Loucy (cell line): Measurements from ENCODE around the gene WDR19.

Source experiments
- H2AFZ ChIP-seq: fragments of 200-600 bp; sonication (generic); 2 replicates; pipeline ENCODE4 v1.6.0; 2016; ENCODE audit warnings: antibody characterized with exemption, mild to moderate bottlenecking, low read length, moderate library complexity
- H3F3A ChIP-seq: fragments of 200-600 bp; 2 replicates; pipeline ENCODE4 v1.6.0; 2016; ENCODE audit warnings: antibody characterized with exemption, low read depth, mild to moderate bottlenecking
- H3K27me3 ChIP-seq: fragments of 200-600 bp; sonication (generic); 2 replicates; pipeline ENCODE4 v1.6.1; 2014; ENCODE audit warnings: low read length, mild to moderate bottlenecking; ENCODE audit not compliant: insufficient read depth, poor library complexity, severe bottlenecking
- H3K36me3 ChIP-seq: fragments of 200-600 bp; sonication (generic); 2 replicates; pipeline ENCODE4 v1.6.1; 2016; ENCODE audit warnings: low read length; ENCODE audit not compliant: insufficient read depth
- H3K4me1 ChIP-seq: fragments of 200-600 bp; sonication (generic); 2 replicates; pipeline ENCODE4 v1.5.1; 2014; ENCODE audit warnings: low read length, mild to moderate bottlenecking; ENCODE audit not compliant: insufficient read depth, poor library complexity, severe bottlenecking
- H3K4me2 ChIP-seq: fragments of 200-600 bp; sonication (generic); 2 replicates; pipeline ENCODE4 v1.6.0; 2014; ENCODE audit warnings: antibody characterized with exemption, low read length, low read depth, mild to moderate bottlenecking; ENCODE audit not compliant: poor library complexity, severe bottlenecking
- H3K4me3 ChIP-seq: fragments of 200-600 bp; sonication (generic); 2 replicates; pipeline ENCODE4 v1.5.1; 2014; ENCODE audit warnings: low read length, mild to moderate bottlenecking, mixed read lengths; ENCODE audit not compliant: poor library complexity, severe bottlenecking
- H3K79me2 ChIP-seq: fragments of 200-600 bp; sonication (generic); 2 replicates; pipeline ENCODE4 v1.6.1; 2014; ENCODE audit warnings: low read length; ENCODE audit not compliant: insufficient read depth
- H3K9ac ChIP-seq: fragments of 200-600 bp; sonication (generic); 2 replicates; pipeline ENCODE4 v1.6.0; 2014; ENCODE audit warnings: mild to moderate bottlenecking, low read depth, low read length, moderate library complexity; ENCODE audit not compliant: poor library complexity, severe bottlenecking
- H3K9me2 ChIP-seq: fragments of 200-600 bp; sonication (generic); replicated peaks from 2 replicates; pipeline ENCODE4 v1.6.1; 2016; ENCODE audit warnings: low read depth, low read length, mixed read lengths
- H3K9me3 ChIP-seq: fragments of 200-600 bp; sonication (generic); 2 replicates; pipeline ENCODE4 v1.6.1; 2014; ENCODE audit warnings: mild to moderate bottlenecking, antibody characterized with exemption, low read length, low read depth; ENCODE audit not compliant: insufficient read depth
- H4K20me1 ChIP-seq: fragments of 200-600 bp; sonication (generic); 2 replicates; pipeline ENCODE4 v1.6.0; 2014; ENCODE audit warnings: antibody characterized with exemption, low read length, mild to moderate bottlenecking; ENCODE audit not compliant: insufficient read depth, poor library complexity, severe bottlenecking
- EZH2phosphoT487 ChIP-seq: fragments of 200-600 bp; IDR thresholded peaks from 2 replicates; pipeline ENCODE4 v1.6.1; 2018; ENCODE audit warnings: antibody characterized with exemption, mild to moderate bottlenecking, moderate library complexity, borderline replicate concordance
- TF ChIP-seq, protein P1 (sequence below): fragments of 200-600 bp; sonication (generic); conservative IDR thresholded peaks from 2 replicates; pipeline ENCODE4 v1.5.1; 2014; ENCODE audit warnings: mild to moderate bottlenecking, antibody characterized with exemption, low read length

Gene WDR19

DNA sequence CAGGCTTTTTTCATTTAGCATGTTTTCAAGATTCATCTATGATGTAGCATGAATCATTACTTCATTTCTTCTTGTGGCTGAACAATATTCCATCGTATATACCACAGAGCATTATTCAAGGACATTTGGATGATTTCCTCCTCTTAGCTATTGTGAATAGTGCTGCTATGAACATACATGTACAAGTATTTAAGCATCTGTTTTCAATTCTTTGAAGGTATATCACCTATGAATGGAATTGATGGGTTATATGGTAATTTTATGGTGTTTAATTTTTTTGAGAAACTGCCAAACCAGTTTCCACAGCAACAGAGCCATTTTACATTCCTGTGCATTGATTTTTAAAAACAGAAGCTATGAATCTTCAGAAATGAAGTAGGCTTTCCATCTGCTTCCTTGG lies 36.1 kb upstream of the WDR19 start:
- Histone ChIP-seq H3K4me1 (peaks cover 3% of the 10 kb centered on the region), H3K4me3 (no peak overlapping the region), H3K4me2 (no peak overlapping the region), H3K9me3 (no peaks in the 10 kb centered on the region), H3K9me2 (no peaks in the 10 kb centered on the region), H3K36me3 (no peaks in the 10 kb centered on the region), H3K27me3 (no peaks in the 10 kb centered on the region), H3K9ac (no peak overlapping the region), H3F3A (no peaks in the 10 kb centered on the region), H3K79me2 (no peaks in the 10 kb centered on the region), H4K20me1 (no peaks in the 10 kb centered on the region), H2AFZ (no peak overlapping the region)
- TF ChIP-seq, protein P1, sequence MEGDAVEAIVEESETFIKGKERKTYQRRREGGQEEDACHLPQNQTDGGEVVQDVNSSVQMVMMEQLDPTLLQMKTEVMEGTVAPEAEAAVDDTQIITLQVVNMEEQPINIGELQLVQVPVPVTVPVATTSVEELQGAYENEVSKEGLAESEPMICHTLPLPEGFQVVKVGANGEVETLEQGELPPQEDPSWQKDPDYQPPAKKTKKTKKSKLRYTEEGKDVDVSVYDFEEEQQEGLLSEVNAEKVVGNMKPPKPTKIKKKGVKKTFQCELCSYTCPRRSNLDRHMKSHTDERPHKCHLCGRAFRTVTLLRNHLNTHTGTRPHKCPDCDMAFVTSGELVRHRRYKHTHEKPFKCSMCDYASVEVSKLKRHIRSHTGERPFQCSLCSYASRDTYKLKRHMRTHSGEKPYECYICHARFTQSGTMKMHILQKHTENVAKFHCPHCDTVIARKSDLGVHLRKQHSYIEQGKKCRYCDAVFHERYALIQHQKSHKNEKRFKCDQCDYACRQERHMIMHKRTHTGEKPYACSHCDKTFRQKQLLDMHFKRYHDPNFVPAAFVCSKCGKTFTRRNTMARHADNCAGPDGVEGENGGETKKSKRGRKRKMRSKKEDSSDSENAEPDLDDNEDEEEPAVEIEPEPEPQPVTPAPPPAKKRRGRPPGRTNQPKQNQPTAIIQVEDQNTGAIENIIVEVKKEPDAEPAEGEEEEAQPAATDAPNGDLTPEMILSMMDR: no peak
- TF ChIP-seq EZH2phosphoT487: no peak

DNA sequence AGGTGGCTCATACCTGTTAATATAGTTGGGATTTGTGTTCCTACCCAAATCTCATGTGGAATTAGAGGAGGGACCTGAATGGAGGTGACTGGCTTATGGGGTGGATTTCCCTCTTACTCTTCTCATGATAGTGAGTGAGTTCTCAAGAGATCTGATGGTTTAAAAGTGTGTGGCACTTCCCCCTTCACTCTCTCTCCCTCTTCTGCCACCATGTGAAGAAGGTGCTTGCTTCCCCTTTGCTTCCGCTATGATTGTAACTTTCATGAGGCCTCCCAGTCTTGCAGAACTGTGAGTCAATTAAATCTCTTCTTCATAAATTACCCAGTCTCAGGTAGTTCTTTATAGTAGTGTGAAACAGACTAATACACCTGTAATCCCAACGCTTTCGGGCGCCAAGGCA lies 28.3 kb upstream of the WDR19 start:
- H3K27me3 ChIP-seq: no peaks in the 10 kb centered on the region
- TF ChIP-seq, protein P1: no peak
- no peak for TF ChIP-seq EZH2phosphoT487
- no peak overlapping the region for H3K4me2 ChIP-seq

DNA sequence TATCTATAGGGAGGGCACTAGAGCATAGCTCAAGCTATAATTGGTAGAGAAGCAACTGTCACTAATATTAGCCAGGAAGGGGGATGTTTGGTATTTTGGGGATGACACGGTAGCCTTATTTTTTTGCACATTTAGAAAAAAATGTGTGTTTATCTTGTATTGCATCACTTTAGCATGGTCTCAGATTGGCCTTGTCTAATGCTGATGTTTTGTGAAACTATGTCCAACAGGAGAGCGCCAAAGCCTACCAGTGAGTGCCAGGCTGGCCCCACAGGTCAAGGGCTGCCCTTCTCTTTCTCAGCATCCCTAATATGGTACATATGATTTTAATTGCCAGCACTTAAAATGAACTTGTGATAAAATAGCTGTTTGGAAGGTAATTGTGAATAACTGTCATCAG lies 24.8 kb upstream of the WDR19 start:
- Histone ChIP-seq H4K20me1 (no peaks in the 10 kb centered on the region), H3K4me3 (no peak overlapping the region), H3K4me1 (no peaks in the 10 kb centered on the region), H3K27me3 (no peaks in the 10 kb centered on the region), H3K9ac (no peak overlapping the region), H3K36me3 (no peaks in the 10 kb centered on the region), H3K79me2 (no peaks in the 10 kb centered on the region), H3K9me2 (no peaks in the 10 kb centered on the region), H3K4me2 (no peak overlapping the region), H2AFZ (no peak overlapping the region), H3K9me3 (no peaks in the 10 kb centered on the region), H3F3A (no peaks in the 10 kb centered on the region)
- TF ChIP-seq, protein P1: no peak
- TF ChIP-seq EZH2phosphoT487: no peak

More for the DNA sequence above, 28.3 kb upstream of the WDR19 start:
- Histone ChIP-seq H3K9me3 (no peaks in the 10 kb centered on the region), H3K9ac (no peak overlapping the region), H3F3A (no peaks in the 10 kb centered on the region), H2AFZ (no peak overlapping the region), H4K20me1 (no peaks in the 10 kb centered on the region), H3K36me3 (no peaks in the 10 kb centered on the region), H3K4me1 (peaks cover 3% of the 10 kb centered on the region), H3K9me2 (no peaks in the 10 kb centered on the region), H3K79me2 (no peaks in the 10 kb centered on the region), H3K4me3 (no peak overlapping the region)
